ENCODE data around the gene PSMA7. TPM values are rescaled to one million over a fixed set of nuclear protein-coding genes. Genes with fewer than 3 reads are reported as not detected.

PSMA7 gene
- total RNA-seq, 1 donor: 295 TPM

GRCh38 chr20:62156592-62157386 lies 13.6 kb upstream of the PSMA7 start:
- no peak overlapping the region for H3K4me3 ChIP-seq (ENCODE audit: low read depth, low read length)
- TF ChIP-seq CTCF (IDR thresholded peaks at IDR 0.05; ENCODE audit: insufficient read depth, low read depth, low read length): peak; percentile 76
- DNase-seq (ENCODE audit: low read depth): peak; percentile 50

DNA sequence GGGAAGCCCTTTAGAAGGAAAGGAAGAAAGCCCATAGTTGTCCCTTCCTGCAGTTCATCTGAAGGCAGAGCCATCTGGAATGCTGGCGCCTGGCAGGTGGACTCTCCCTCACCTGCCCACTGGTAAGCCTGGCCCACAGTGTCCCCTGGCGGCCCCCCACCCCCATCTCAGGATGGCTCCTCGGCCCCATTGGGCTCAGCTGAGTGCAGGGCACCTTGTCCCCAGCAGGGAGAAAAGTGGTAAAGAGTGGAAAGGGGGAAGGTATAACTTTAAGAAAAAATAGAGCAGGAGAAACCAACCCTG lies 13.0 kb upstream of the PSMA7 start:
- DNase-seq (ENCODE audit: low read depth): no peak
- H3K4me3 ChIP-seq (ENCODE audit: low read depth, low read length): no peak overlapping the region
- no peak for TF ChIP-seq CTCF (IDR thresholded peaks at IDR 0.05; ENCODE audit: insufficient read depth, low read depth, low read length)

DNA sequence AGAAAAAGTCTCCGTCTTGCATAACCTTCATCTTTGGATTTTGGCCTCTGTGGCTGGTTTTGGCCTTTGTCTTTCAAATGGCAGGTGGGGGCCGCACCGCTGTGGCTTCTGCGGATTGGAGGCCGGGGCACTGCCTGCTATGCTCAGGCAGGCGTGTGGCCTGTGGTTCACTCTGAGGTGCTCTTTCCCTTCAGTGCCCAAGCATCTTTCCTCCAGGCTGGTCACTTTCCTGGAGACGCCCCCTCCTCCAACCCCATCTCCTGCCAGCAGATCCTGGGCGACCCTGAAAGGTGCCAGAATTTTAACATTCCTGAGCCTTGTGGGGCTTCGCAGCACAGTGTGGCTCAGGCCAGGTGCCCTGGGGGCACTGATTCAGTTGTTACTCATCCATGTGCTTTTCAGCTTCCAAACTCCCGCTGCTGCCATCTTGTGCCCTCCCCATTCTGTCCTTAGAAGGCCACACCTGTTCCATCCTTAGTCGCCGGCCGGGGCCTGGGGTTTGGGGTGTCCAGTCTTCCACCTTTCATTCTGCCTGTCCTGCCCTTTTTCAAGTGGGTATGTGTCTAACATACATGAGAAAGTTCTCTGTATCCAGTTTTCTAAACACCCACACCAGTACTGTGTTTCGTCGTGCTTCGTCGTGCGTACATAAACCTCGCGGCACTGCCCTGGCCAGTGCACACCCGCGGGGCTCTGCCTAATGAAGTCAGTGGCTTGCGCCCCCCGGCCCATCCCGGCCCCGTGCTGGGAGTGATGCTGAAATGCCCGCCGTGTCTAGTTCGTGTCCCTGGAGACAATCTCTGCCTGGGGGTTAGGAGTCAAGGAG lies 12.4 kb upstream of the PSMA7 start:
- no peak overlapping the region for H3K4me3 ChIP-seq (ENCODE audit: low read depth, low read length)
- TF ChIP-seq CTCF (IDR thresholded peaks at IDR 0.05; ENCODE audit: insufficient read depth, low read depth, low read length): no peak
- no peak for DNase-seq (ENCODE audit: low read depth)

GRCh38 chr20:62151835-62152364 lies 8.7 kb upstream of the PSMA7 start:
- no peak for TF ChIP-seq CTCF (IDR thresholded peaks at IDR 0.05; ENCODE audit: insufficient read depth, low read depth, low read length)
- no peak for DNase-seq (ENCODE audit: low read depth)
- no peak overlapping the region for H3K4me3 ChIP-seq (ENCODE audit: low read depth, low read length)

DNA sequence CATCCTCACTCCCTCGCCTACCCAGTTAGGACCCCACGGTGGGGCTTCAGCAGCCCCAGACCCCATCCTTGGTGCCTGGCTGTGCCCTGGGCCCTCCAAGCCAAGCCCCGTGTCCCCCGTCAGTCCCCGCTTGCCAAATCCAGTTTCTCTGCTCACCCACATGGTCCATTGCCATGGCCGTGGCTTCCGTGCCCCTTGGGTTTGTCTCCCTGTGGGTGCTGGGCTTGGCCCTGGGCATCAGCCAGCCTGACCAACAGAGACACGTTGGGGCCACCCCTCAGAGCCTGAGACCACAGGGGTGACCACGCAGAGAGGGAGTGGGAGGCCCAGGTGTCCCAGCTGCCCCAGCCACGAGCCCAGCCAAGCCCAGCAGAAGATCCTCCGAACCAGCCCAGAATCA lies 8.0 kb upstream of the PSMA7 start:
- no peak overlapping the region for H3K4me3 ChIP-seq (ENCODE audit: low read depth, low read length)
- TF ChIP-seq CTCF (IDR thresholded peaks at IDR 0.05; ENCODE audit: insufficient read depth, low read depth, low read length): no peak
- no peak for DNase-seq (ENCODE audit: low read depth)

DNA sequence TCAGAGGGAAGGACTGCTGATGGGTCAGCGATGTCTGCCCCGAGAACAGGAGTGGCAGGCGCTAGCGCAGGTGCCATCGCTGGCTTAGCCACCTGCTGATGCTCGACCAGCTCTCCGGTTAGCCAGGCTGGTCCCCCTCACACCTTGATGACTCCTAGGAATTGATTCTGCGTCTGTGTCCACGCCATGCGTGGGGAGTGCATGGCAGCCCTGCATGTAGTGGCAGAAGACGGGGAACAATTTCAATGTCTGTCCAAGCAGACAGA lies 7.0 kb upstream of the PSMA7 start:
- no peak for DNase-seq (ENCODE audit: low read depth)
- no peak overlapping the region for H3K4me3 ChIP-seq (ENCODE audit: low read depth, low read length)
- no peak for TF ChIP-seq CTCF (IDR thresholded peaks at IDR 0.05; ENCODE audit: insufficient read depth, low read depth, low read length)
